Mesenchymal stem cell (in vitro differentiated cells and primary cell): ENCODE results near the gene OLFM2.

Experiments used
- DNase-seq: peaks from one replicate; pipeline ENCODE4 v3.0.0-alpha.2; 2013
- H2AFZ ChIP-seq: one replicate; pipeline ENCODE4 v1.6.1; 2013; ENCODE audit warnings: low read depth, mild to moderate bottlenecking, control low read depth, inconsistent platforms, low read length, moderate library complexity
- H2AK5ac ChIP-seq: 2 replicates; pipeline ENCODE4 v1.6.1; 2013; ENCODE audit warnings: low read length, moderate library complexity, mild to moderate bottlenecking, inconsistent platforms; ENCODE audit not compliant: severe bottlenecking
- H2BK120ac ChIP-seq: one replicate; pipeline ENCODE4 v1.6.1; 2013; ENCODE audit warnings: low read depth, mild to moderate bottlenecking, inconsistent platforms, low read length, moderate library complexity
- H2BK12ac ChIP-seq, 2 experiments: one replicate each; pipeline ENCODE4 v1.6.1; 2013; ENCODE audit warnings: inconsistent platforms in 2 of 2, low read length in 2 of 2, mild to moderate bottlenecking in 2 of 2, moderate library complexity in 2 of 2, control low read depth in 1 of 2
- H2BK15ac ChIP-seq: one replicate; pipeline ENCODE4 v1.6.1; 2013; ENCODE audit warnings: mild to moderate bottlenecking, low read depth, inconsistent platforms; ENCODE audit not compliant: poor library complexity, severe bottlenecking
- H2BK5ac ChIP-seq: 2 replicates; pipeline ENCODE4 v1.6.1; 2013; ENCODE audit warnings: low read depth, mild to moderate bottlenecking, low read length, control low read depth, inconsistent platforms; ENCODE audit not compliant: poor library complexity, severe bottlenecking
- H3K14ac ChIP-seq, 2 experiments: one replicate each; pipeline ENCODE4 v1.6.1; 2013; ENCODE audit warnings: inconsistent platforms in 2 of 2, low read length in 2 of 2, control low read depth in 1 of 2, mild to moderate bottlenecking in 1 of 2, moderate library complexity in 1 of 2
- H3K18ac ChIP-seq, 2 experiments: one replicate each; pipeline ENCODE4 v1.6.1; 2013; ENCODE audit warnings: inconsistent platforms in 2 of 2, low read length in 2 of 2, control low read depth in 1 of 2, low read depth in 1 of 2, mild to moderate bottlenecking in 1 of 2
- H3K23ac ChIP-seq, 2 experiments: one replicate each; pipeline ENCODE4 v1.6.1; 2013; ENCODE audit warnings: inconsistent platforms in 2 of 2, low read length in 2 of 2, mild to moderate bottlenecking in 2 of 2, moderate library complexity in 2 of 2, control low read depth in 1 of 2
- H3K27ac ChIP-seq: 2 replicates; pipeline ENCODE4 v1.5.1; 2013; ENCODE audit warnings: mild to moderate bottlenecking, moderate library complexity, low read length, control low read depth, inconsistent platforms; ENCODE audit not compliant: poor library complexity, severe bottlenecking
- H3K27me3 ChIP-seq, 2 experiments: 2 replicates each; pipeline versions ENCODE4 v1.6.1 to v1.7.0; 2013; ENCODE audit warnings: low read length in 2 of 2, mild to moderate bottlenecking in 2 of 2, moderate library complexity in 2 of 2, control low read depth in 1 of 2, inconsistent platforms in 1 of 2; ENCODE audit not compliant: control insufficient read depth in 1 of 2, insufficient read depth in 1 of 2
- H3K36me3 ChIP-seq, 2 experiments: 2 replicates each; pipeline versions ENCODE4 v1.6.1 to v1.7.0; 2013; ENCODE audit warnings: low read length in 2 of 2, control low read depth in 1 of 2, inconsistent platforms in 1 of 2, low read depth in 1 of 2, mild to moderate bottlenecking in 1 of 2; ENCODE audit not compliant: insufficient read depth in 2 of 2, control insufficient read depth in 1 of 2
- H3K4ac ChIP-seq, 2 experiments: one replicate each; pipeline ENCODE4 v1.6.1; 2013; ENCODE audit warnings: inconsistent platforms in 2 of 2, low read length in 2 of 2, mild to moderate bottlenecking in 2 of 2, moderate library complexity in 2 of 2, control low read depth in 1 of 2, low read depth in 1 of 2
- H3K4me1 ChIP-seq: 2 replicates; pipeline ENCODE4 v1.6.1; 2013; ENCODE audit warnings: low read depth, low read length, control low read depth; ENCODE audit not compliant: control insufficient read depth, insufficient read depth
- H3K4me2 ChIP-seq: 2 replicates; pipeline ENCODE4 v1.6.1; 2013; ENCODE audit warnings: low read length, mild to moderate bottlenecking, inconsistent platforms; ENCODE audit not compliant: poor library complexity, severe bottlenecking
- H3K4me3 ChIP-seq, 2 experiments: 2 replicates each; pipeline versions ENCODE4 v1.5.1 to v1.7.0; 2013; ENCODE audit warnings: low read length in 2 of 2, mild to moderate bottlenecking in 2 of 2, control low read depth in 1 of 2, low read depth in 1 of 2; ENCODE audit not compliant: insufficient read depth in 1 of 2
- H3K79me1 ChIP-seq: replicated peaks from 2 replicates; pipeline ENCODE4 v1.6.1; 2013; ENCODE audit warnings: mild to moderate bottlenecking, control low read depth, low read length, inconsistent platforms; ENCODE audit not compliant: poor library complexity, severe bottlenecking
- H3K9ac ChIP-seq: 2 replicates; pipeline ENCODE4 v1.7.0; 2013; ENCODE audit warnings: mild to moderate bottlenecking, low read length, moderate library complexity
- H3K9me3 ChIP-seq: 2 replicates; pipeline ENCODE4 v1.7.0; 2013; ENCODE audit warnings: mild to moderate bottlenecking, low read length; ENCODE audit not compliant: control insufficient read depth
- H4K8ac ChIP-seq: one replicate; pipeline ENCODE4 v1.6.1; 2013; ENCODE audit warnings: inconsistent platforms, mild to moderate bottlenecking, low read length, moderate library complexity
- H4K91ac ChIP-seq: one replicate; pipeline ENCODE4 v1.6.1; 2013; ENCODE audit warnings: mild to moderate bottlenecking, low read length, inconsistent platforms
- WGBS: methylation state at CpG from one replicate; pipeline ENCODE4 v1.1.7; 2013; ENCODE audit warnings: mixed read lengths; 5-methylcytosine and 5-hydroxymethylcytosine counted together

Gene OLFM2

GRCh38 chr19:9901642-9902041 is 34.7 kb downstream of the OLFM2 start:
- H2BK15ac ChIP-seq = no peak overlapping the region
- no peak overlapping the region for H2AK5ac ChIP-seq
- no peak overlapping the region for H3K4me2 ChIP-seq
- H2AFZ ChIP-seq = no peak overlapping the region
- no peak for DNase-seq
- no peak overlapping the region for H3K14ac ChIP-seq
- no peak overlapping the region for H2BK120ac ChIP-seq
- H2BK12ac ChIP-seq = no peak overlapping the region
- no peaks in the 10 kb centered on the region for H3K9me3 ChIP-seq
- no peaks in the 10 kb centered on the region for H3K36me3 ChIP-seq
- H3K27ac ChIP-seq = no peak overlapping the region
- H4K91ac ChIP-seq = no peak overlapping the region
- no peaks in the 10 kb centered on the region for H3K79me1 ChIP-seq
- no peak overlapping the region for H3K9ac ChIP-seq
- no peak overlapping the region for H3K4ac ChIP-seq
- no peak overlapping the region for H2BK5ac ChIP-seq
- H3K4me3 ChIP-seq = no peak overlapping the region
- H3K4me1 ChIP-seq = no peaks in the 10 kb centered on the region
- peaks cover 23 to 36% of the 10 kb centered on the region in 2 experiments for H3K27me3 ChIP-seq
- 65% methylated on average over 2 of the region's 5 CpGs for WGBS
- H3K23ac ChIP-seq = no peak overlapping the region
- H3K18ac ChIP-seq = no peak overlapping the region
- H4K8ac ChIP-seq = no peak overlapping the region

GRCh38 chr19:9901020-9901419 is 35.3 kb downstream of the OLFM2 start:
- Histone ChIP-seq H3K4me2 (no peak overlapping the region), H3K79me1 (no peaks in the 10 kb centered on the region), H3K4ac (no peak overlapping the region), H3K18ac (no peak overlapping the region), H4K91ac (no peak overlapping the region), H2AK5ac (no peak overlapping the region), H3K27ac (no peak overlapping the region), H3K4me3 (no peak overlapping the region), H3K36me3 (no peaks in the 10 kb centered on the region), H3K27me3 (peaks cover 23 to 30% of the 10 kb centered on the region in 2 experiments), H2BK12ac (no peak overlapping the region), H4K8ac (no peak overlapping the region), H2BK120ac (no peak overlapping the region), H3K9me3 (no peaks in the 10 kb centered on the region), H3K23ac (no peak overlapping the region), H2BK5ac (no peak overlapping the region), H2BK15ac (no peak overlapping the region), H3K9ac (no peak overlapping the region), H3K4me1 (no peaks in the 10 kb centered on the region), H2AFZ (no peak overlapping the region), H3K14ac (no peak overlapping the region)
- DNase-seq = no peak
- 70% methylated on average over 2 of the region's 5 CpGs for WGBS

- Histone ChIP-seq H2BK5ac (no peak overlapping the region), H3K18ac (no peak overlapping the region), H3K36me3 (no peaks in the 10 kb centered on the region), H4K91ac (peak overlapping the region; percentile 34), H3K9ac (no peak overlapping the region), H3K9me3 (no peaks in the 10 kb centered on the region), H3K23ac (no peak overlapping the region), H3K27me3 (peaks cover 11 to 15% of the 10 kb centered on the region in 2 experiments), H3K4me3 (no peak overlapping the region), H3K4me1 (no peaks in the 10 kb centered on the region), H2BK15ac (no peak overlapping the region), H3K14ac (peak overlapping the region in 1 of 2 experiments; percentile 46), H3K4me2 (no peak overlapping the region), H2BK12ac (no peak overlapping the region), H4K8ac (no peak overlapping the region), H2BK120ac (no peak overlapping the region), H3K4ac (no peak overlapping the region), H2AFZ (no peak overlapping the region), H3K79me1 (no peaks in the 10 kb centered on the region), H3K27ac (no peak overlapping the region), H2AK5ac (no peak overlapping the region)
- WGBS = 84% methylated on average over 6 of the region's 6 CpGs
- no peak for DNase-seq
These were observed 44.5 kb downstream of the OLFM2 start for GRCh38 chr19:9891609-9892373.

- peak; percentile 10 for DNase-seq
- Histone ChIP-seq H3K4me1 (no peaks in the 10 kb centered on the region), H4K8ac (no peak overlapping the region), H3K4me2 (no peak overlapping the region), H3K79me1 (no peaks in the 10 kb centered on the region), H2BK5ac (no peak overlapping the region), H2AK5ac (no peak overlapping the region), H2AFZ (no peak overlapping the region), H3K4me3 (no peak overlapping the region), H2BK15ac (no peak overlapping the region), H3K9ac (no peak overlapping the region), H3K36me3 (no peaks in the 10 kb centered on the region), H3K14ac (no peak overlapping the region), H3K4ac (no peak overlapping the region), H2BK12ac (no peak overlapping the region), H3K27ac (no peak overlapping the region), H3K9me3 (no peaks in the 10 kb centered on the region), H3K18ac (no peak overlapping the region), H2BK120ac (no peak overlapping the region), H3K23ac (no peak overlapping the region), H3K27me3 (peaks cover 10 to 17% of the 10 kb centered on the region in 2 experiments), H4K91ac (peak overlapping the region; percentile 20)
- WGBS = 66% methylated on average over 6 of the region's 8 CpGs
These were observed 51.2 kb downstream of the OLFM2 start for GRCh38 chr19:9885077-9885552.
